ENCODE measurements around the gene RNASE1. TPM values are rescaled to one million over a fixed set of nuclear protein-coding genes. Genes with fewer than 3 reads are reported as not detected.
"Not testable (repeated sequence)": the region's sequence is repeated elsewhere in the genome, so short reads cannot be mapped to it uniquely, and the experiment has no call there.

RNASE1 gene
- total RNA-seq, 1 donor from 2014 or later = not detected

GRCh38 chr14:20768593-20768892 is 34.1 kb downstream of the RNASE1 start:
- H2AFZ ChIP-seq (replicated peaks) = no peak overlapping the region
- H3K9me3 Mint-ChIP-seq = no peaks in the 10 kb centered on the region
- no peak overlapping the region for H3K9ac ChIP-seq
- no peak overlapping the region for H3K4me3 Mint-ChIP-seq
- no peaks in the 10 kb centered on the region for H3K27me3 Mint-ChIP-seq (ENCODE audit: insufficient read depth, low read depth)
- no peaks in the 10 kb centered on the region for H3F3A ChIP-seq (ENCODE audit: low read depth)
- H3K4me3 ChIP-seq = no peak overlapping the region
- no peaks in the 10 kb centered on the region for H3K9me3 ChIP-seq (ENCODE audit: low read depth)
- H4K20me1 ChIP-seq (ENCODE audit: low read depth) = no peaks in the 10 kb centered on the region
- H3K27me3 ChIP-seq = no peaks in the 10 kb centered on the region
- TF ChIP-seq EZH2 (IDR thresholded peaks at IDR 0.05) = no peak
- TF ChIP-seq EZH2phosphoT487 (IDR thresholded peaks at IDR 0.05) = no peak
- TF ChIP-seq, protein P1, sequence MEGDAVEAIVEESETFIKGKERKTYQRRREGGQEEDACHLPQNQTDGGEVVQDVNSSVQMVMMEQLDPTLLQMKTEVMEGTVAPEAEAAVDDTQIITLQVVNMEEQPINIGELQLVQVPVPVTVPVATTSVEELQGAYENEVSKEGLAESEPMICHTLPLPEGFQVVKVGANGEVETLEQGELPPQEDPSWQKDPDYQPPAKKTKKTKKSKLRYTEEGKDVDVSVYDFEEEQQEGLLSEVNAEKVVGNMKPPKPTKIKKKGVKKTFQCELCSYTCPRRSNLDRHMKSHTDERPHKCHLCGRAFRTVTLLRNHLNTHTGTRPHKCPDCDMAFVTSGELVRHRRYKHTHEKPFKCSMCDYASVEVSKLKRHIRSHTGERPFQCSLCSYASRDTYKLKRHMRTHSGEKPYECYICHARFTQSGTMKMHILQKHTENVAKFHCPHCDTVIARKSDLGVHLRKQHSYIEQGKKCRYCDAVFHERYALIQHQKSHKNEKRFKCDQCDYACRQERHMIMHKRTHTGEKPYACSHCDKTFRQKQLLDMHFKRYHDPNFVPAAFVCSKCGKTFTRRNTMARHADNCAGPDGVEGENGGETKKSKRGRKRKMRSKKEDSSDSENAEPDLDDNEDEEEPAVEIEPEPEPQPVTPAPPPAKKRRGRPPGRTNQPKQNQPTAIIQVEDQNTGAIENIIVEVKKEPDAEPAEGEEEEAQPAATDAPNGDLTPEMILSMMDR (IDR thresholded peaks at IDR 0.05) = no peak
- no peaks in the 10 kb centered on the region for H3K36me3 ChIP-seq
- no peaks in the 10 kb centered on the region for H3K79me2 ChIP-seq (ENCODE audit: low read depth)
- no peak overlapping the region for H3K27ac Mint-ChIP-seq
- no peaks in the 10 kb centered on the region for H3K36me3 Mint-ChIP-seq
- H3K4me1 ChIP-seq = no peaks in the 10 kb centered on the region
- no peaks in the 10 kb centered on the region for H3K4me1 Mint-ChIP-seq
- H3K4me2 ChIP-seq = no peak overlapping the region
- H3K27ac ChIP-seq = no peak overlapping the region
- no peak for DNase-seq (ENCODE audit: low spot score)

- H3K36me3 Mint-ChIP-seq = no peaks in the 10 kb centered on the region
- no peak overlapping the region for H2AFZ ChIP-seq (replicated peaks)
Measured at GRCh38 chr14:20760950-20761349, 41.7 kb downstream of the RNASE1 start.

DNA sequence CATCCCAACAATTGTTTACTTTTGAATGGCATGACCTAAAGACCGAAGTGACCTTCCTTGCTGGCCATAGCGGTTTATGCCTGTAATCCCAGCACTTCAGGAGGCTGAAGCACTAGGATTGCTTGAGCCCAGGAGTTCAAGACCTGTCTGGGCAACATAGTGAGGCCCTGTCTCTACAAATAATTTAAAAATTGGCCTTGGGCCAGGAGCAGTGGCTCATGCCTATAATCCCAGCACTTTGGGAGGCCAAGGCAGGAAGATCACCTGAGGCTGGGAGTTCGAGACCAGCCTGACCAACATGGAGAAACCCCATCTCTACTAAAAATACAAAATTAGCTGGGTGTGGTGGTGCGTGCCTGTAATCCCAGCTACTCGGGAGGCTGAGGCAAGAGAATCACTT is 43.2 kb downstream of the RNASE1 start:
- DNase-seq (ENCODE audit: low spot score); H3K4me2 ChIP-seq; H3K4me1 ChIP-seq; H3F3A ChIP-seq (ENCODE audit: low read depth); H3K4me3 Mint-ChIP-seq; H3K4me1 Mint-ChIP-seq; H3K9me3 ChIP-seq (ENCODE audit: low read depth); H3K9ac ChIP-seq; H3K9me3 Mint-ChIP-seq; H3K36me3 ChIP-seq; H3K4me3 ChIP-seq; H4K20me1 ChIP-seq (ENCODE audit: low read depth); H3K27me3 ChIP-seq; H3K36me3 Mint-ChIP-seq; H2AFZ ChIP-seq (replicated peaks); H3K79me2 ChIP-seq (ENCODE audit: low read depth); H3K27ac ChIP-seq; H3K27ac Mint-ChIP-seq; H3K27me3 Mint-ChIP-seq (ENCODE audit: insufficient read depth, low read depth): not testable (repeated sequence)

More at GRCh38 chr14:20760950-20761349, 41.7 kb downstream of the RNASE1 start:
- H3K9me3 Mint-ChIP-seq = no peaks in the 10 kb centered on the region
- H3K27me3 ChIP-seq = no peaks in the 10 kb centered on the region
- peaks cover 6% of the 10 kb centered on the region for H3K27me3 Mint-ChIP-seq (ENCODE audit: insufficient read depth, low read depth)
- no peak overlapping the region for H3K4me3 Mint-ChIP-seq
- H4K20me1 ChIP-seq (ENCODE audit: low read depth) = no peaks in the 10 kb centered on the region
- H3K4me2 ChIP-seq = no peak overlapping the region
- no peaks in the 10 kb centered on the region for H3F3A ChIP-seq (ENCODE audit: low read depth)
- DNase-seq (ENCODE audit: low spot score) = no peak
- H3K4me1 ChIP-seq = peaks cover 5% of the 10 kb centered on the region
- no peak overlapping the region for H3K9ac ChIP-seq
- no peaks in the 10 kb centered on the region for H3K36me3 ChIP-seq
- H3K4me1 Mint-ChIP-seq = no peaks in the 10 kb centered on the region
- no peak overlapping the region for H3K27ac ChIP-seq
- TF ChIP-seq EZH2 (IDR thresholded peaks at IDR 0.05) = no peak
- TF ChIP-seq, protein P1 (IDR thresholded peaks at IDR 0.05) = no peak
- no peak for TF ChIP-seq EZH2phosphoT487 (IDR thresholded peaks at IDR 0.05)
- no peaks in the 10 kb centered on the region for H3K79me2 ChIP-seq (ENCODE audit: low read depth)
- no peaks in the 10 kb centered on the region for H3K9me3 ChIP-seq (ENCODE audit: low read depth)
- no peak overlapping the region for H3K4me3 ChIP-seq
- H3K27ac Mint-ChIP-seq = no peak overlapping the region

DNA sequence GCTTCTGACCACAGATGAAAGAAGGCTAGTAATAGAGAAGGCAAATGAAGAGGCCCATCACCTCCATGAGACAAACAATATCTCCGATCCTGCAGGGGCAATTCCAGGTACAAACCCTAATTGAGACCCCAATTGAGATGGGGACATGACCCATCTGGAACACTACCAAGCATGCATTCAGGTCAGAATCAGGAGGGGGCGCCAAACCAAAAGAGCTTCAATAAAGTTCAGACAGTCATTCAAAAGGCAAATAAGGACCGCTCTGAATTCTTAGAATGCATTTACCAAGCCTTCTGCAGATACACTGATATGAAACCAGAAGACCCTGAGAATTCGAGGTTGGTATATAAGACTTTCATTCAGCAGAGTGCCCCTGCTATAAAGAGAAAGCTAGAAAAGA is 44.7 kb downstream of the RNASE1 start:
- no peaks in the 10 kb centered on the region for H3K4me1 Mint-ChIP-seq
- H3K9me3 ChIP-seq (ENCODE audit: low read depth) = no peaks in the 10 kb centered on the region
- no peak overlapping the region for H2AFZ ChIP-seq (replicated peaks)
- H3K27ac ChIP-seq = no peak overlapping the region
- peaks cover 8% of the 10 kb centered on the region for H3K27me3 Mint-ChIP-seq (ENCODE audit: insufficient read depth, low read depth)
- H3K36me3 Mint-ChIP-seq = no peaks in the 10 kb centered on the region
- H3K4me3 ChIP-seq = no peak overlapping the region
- H3K27me3 ChIP-seq = no peaks in the 10 kb centered on the region
- no peaks in the 10 kb centered on the region for H3K79me2 ChIP-seq (ENCODE audit: low read depth)
- peaks cover 5% of the 10 kb centered on the region for H3K4me1 ChIP-seq
- H3F3A ChIP-seq (ENCODE audit: low read depth) = no peaks in the 10 kb centered on the region
- no peaks in the 10 kb centered on the region for H4K20me1 ChIP-seq (ENCODE audit: low read depth)
- H3K36me3 ChIP-seq = no peaks in the 10 kb centered on the region
- H3K9me3 Mint-ChIP-seq = no peaks in the 10 kb centered on the region
- H3K9ac ChIP-seq = no peak overlapping the region
- TF ChIP-seq EZH2 (IDR thresholded peaks at IDR 0.05) = no peak
- TF ChIP-seq, protein P1 (IDR thresholded peaks at IDR 0.05) = peak; percentile 50
- peak; percentile 25 for DNase-seq (ENCODE audit: low spot score)
- H3K4me2 ChIP-seq = no peak overlapping the region
- no peak overlapping the region for H3K27ac Mint-ChIP-seq
- H3K4me3 Mint-ChIP-seq = no peak overlapping the region
